Effector CD4-positive, alpha-beta T cell (primary cell): ENCODE results near the gene AKT1.
A peak's percentile ranks its signal among the peaks of the same experiment; 100 is the strongest.
"Not testable (repeated sequence)": the region's sequence is repeated elsewhere in the genome, so short reads cannot be mapped to it uniquely, and the experiment has no call there.

Experiments used
- DNase-seq: peaks from one replicate; pipeline ENCODE4 v3.0.0-alpha.2; 2020

Gene AKT1

DNA sequence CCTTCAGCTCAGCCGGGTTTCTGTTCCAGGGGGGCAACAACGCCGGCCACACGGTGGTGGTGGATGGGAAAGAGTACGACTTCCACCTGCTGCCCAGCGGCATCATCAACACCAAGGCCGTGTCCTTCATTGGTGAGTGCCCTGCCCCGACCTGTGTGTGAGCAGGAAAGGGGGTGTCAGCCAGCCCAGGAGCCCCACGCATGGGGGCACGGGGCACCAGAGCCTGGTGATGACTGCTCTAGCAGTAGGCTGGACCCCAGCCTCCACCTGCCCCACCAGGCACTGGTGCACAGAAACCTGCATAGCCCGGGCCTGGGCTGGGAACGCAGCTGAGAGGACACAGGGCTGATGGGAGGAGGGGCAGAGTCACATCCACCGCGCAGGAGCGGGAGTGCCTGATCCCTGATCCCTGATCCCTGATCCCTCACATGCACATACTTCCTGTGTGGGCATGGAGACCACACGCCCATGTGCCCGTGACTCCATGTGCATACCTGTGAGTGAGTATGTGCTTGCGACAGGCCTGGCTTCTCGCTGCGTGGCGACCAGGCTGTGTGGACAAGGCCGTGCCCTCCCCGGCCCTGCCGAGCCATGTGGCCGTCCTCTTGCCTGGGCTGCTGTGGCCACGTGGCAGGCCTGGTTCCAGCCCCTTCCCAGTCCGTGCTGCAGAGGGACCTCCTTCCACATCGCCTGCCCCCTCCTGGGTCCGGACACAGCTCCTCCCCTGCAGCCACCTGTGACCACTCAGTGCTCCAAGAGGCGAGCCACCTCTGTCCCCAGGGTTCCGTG, 60.4 kb downstream of the AKT1 start:
- no peak for DNase-seq

DNA sequence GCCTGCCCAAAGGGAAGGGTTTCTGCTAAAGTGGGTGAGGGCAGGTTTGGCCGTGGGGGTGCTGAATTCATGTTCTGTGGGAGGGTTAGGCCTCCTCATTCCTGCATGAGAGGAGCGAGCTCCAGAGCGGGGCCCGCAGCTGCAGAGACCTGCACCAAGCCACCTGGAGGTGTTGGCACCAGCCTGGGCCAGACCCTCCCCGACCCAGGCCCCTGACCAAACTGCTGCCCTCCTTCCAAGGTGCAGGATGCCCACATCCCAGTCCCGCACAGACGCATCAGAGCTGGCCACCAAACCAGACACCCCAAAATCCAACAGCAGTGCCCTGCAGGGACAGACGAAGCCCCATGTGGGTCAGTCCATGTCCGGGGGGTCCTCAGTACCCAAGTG, 61.0 kb downstream of the AKT1 start:
- no peak for DNase-seq

GRCh38 chr14:104734051-104734587, 61.4 kb downstream of the AKT1 start:
- DNase-seq = no peak

DNA sequence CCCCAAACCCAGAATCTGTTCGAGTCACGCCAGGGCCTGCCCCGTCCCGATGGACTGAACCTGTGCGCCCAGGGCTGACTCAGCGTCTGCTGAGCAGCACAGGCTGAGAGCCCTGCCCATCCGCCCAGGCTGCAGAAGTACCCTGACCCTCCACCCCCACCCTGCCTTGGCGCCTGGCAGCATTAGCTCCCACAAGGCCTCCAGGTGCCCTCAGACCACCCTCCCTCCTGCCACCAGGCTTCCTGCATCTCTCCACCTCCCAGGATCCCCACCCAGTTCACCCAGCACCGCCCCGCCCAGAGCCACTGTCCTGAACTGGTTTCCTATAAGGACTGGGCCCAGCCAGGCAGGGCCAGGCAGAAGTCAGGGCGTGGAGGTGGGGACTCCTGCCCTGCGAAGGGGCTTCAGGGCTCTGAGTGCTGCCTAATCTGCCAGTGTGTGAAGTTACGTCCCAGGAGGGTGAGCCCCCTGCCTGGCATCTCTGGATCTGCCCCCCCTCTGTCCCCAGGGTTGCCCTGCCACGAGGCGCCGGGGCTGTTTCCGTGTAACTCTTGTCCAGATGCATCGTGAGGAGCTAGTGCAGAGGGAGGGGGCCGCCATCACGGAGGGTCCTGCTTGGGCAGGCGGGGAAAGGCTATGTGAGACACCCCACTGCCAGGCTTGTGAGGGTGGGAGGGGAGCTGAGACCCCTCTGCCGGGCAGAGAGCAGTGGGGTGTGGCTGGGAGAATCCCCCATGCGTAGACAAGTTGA, 62.4 kb downstream of the AKT1 start:
- no peak for DNase-seq

DNA sequence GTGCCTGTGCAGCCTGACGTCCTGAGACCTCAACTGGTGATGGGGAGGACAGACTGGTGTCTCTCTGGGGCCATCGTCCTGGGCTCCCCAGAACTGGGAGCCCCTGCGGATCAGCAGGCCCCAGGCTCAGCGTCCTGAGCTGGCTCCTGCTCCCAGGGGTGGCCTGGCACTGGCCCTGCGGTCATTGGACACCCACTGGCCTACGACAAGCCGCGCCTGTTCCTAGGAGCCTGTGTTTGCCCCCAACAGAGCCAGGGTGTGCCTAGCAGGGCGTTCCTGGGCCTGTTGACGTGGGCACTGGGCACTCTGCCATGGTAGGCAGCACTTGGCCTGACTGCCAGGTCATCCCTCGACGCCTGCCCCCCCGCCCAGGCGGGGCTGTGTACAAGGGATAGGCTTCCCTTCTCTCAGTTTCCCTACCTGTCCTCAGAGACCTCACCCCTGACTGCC, 63.2 kb downstream of the AKT1 start:
- DNase-seq = no peak

DNA sequence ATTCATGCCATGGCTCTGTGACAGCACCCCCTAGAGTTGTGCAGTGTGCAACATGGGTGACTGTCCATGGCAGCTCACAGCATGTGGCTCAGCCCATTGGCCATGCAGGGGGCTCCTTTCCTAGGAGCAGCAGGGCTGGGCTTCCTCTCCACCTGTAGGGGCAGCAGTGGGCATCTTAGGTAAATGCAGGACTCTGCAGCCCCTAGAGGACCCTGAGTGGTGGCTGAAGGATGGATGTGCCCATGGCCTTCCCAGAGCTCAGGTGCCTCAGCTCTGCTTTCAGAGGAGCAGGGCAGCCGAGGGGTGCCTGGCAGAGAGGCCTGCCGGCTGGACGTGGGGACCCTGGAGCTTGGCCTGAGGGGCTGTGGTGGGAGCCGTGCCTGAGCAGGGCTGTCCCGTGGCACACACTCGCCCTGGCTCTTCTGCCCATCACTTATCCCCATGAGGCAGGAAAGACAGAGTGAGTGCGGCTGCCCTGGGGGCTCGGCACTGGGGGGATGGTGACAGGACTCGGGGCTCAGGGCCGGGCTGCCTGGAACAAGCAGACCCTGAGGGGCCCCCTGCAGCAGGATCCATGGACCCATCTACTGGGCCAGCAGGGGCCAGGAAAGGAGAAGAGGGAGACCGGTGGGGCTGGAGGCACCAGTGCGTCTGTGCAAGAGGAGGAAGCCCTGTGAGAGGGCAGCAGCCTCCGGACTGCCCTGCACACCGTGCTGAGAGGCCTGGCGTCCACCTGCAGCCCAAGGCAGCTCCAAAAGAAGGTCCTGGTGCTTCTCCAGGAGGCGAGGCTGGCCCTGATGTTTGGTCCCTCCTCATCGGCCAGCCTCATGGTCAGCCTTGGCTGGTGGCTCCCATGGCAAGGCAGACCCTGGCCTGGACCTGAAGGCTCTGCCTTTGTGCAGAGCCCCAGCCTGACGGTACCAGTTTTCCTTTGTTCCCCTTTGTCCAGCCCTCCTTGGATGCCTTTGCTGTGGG, 63.9 kb downstream of the AKT1 start:
- DNase-seq = no peak

DNA sequence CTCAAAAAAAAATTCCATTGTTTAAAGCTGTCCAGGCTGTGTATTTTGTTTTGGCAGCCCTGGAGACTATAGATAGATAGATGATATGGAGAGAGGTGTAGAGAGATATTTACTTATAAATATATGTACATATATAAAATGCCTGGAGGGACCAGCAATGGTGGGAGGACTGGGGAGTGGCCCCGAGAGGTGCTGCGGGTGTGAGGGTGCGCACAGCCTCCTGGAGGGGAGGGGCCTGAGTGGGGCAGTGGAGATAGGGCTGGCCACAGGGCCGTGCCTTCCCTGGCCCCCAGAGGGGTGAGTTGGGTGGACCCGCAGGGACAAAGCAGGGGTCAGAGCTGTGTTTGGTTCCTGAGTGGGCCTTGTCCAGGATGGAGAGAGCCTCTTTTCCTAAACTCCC, 65.1 kb downstream of the AKT1 start:
- no peak for DNase-seq

DNA sequence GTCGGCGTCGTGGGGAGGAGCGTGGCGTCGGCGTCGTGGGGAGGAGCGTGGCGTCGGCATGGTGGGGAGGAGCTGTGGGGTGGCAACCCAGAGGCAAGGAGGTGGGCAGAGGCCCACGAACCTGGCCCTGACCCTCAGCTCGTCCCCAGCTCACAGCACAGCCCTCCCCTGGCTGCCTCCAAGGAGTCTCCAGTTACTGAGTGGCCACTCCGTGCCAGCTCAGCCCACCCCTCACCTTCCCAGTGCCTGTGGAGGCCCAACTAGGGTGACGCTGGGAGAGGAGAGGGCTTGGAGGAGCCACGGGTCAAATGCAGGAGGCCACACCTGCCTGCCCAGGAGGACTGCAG, 65.7 kb downstream of the AKT1 start:
- no peak for DNase-seq

GRCh38 chr14:104729176-104729834, 66.2 kb downstream of the AKT1 start:
- not testable (repeated sequence) for DNase-seq

- DNase-seq = no peak
These were observed 66.9 kb downstream of the AKT1 start for GRCh38 chr14:104728631-104729030.

GRCh38 chr14:104726600-104727451, 68.7 kb downstream of the AKT1 start:
- DNase-seq = no peak

DNA sequence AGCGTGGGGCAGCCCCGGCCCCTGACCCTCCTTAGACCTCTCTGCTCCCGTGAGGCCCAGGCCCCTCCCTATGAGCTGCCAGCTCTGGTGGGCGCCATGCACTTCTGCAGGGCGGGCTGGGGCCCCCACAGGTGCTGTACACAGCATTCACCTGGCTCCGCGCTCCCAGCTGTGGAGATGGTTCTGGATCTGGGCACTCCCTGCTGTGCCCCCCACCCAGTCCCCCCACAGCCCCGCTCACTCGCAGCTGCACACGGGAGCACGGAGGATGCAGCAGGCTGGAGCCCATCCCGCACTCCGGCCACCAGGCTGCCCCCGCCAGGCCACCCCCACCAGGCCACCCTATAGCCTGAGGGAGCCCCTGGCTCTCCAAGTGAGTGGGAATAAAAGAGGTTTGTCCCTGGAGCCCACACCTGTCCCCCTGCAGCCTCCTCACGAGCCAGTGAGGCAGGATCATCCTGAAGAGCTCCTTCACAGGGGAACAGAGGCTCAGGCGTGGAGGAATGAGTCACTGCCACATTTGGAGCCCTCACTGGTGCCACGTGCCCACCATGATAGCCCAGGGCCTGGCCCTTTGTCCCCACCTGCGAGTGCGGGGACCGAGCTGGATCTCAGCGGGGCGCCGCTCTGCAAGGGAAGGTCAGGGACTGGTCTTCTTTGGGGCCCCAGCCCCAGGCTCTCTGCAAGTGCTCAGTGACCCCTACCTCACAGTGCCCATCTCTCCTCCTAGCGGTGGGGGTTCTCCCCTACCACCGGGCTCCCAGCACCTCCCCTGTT, 69.6 kb downstream of the AKT1 start:
- no peak for DNase-seq

DNA sequence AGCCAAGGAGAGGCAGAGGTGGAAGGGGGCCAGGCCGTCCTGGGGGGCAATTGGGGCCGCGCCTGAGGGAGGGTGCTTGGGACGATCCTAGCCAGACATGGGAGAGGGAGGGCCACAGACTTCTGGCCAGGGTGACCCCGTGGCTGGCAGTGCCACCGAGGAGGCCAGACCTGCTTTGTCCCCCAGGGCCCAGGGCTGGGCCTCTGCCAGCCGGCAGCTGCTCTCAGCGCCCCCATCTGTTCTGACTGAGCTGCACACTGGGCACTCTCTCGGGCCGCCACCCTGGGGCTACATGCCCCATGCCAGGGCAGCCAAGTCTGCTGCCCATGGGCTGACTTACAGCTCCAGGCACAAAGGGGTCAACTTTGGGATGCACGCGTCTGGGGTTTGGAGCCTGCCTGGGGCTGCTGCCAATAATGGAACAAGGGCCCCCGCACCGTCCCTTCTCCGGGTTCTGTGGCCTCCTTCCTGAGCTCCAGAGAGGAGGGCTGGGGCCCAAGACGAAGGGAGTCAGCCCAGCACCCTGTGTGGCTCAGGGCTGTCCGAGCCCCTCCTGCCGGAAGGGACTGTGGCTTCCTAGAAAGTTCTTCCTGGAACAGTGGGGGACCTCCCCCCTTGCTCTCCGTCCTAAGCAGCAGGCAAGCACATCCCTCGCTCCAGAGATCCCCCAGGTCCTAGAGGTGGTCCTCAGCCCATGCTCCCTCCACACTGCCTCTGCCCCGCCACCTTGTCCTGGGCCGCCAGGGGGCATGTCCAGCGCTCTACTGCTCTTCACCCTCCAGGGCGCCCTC, 70.4 kb downstream of the AKT1 start:
- no peak for DNase-seq

GRCh38 chr14:104724407-104724980, 71.1 kb downstream of the AKT1 start:
- no peak for DNase-seq

- peak; percentile 44 for DNase-seq
These were observed 71.7 kb downstream of the AKT1 start, which contains the start of gene ADSS1 for GRCh38 chr14:104723651-104724406. ADSS1 (plus strand) TSS chr14:104724229; CDS start chr14:104724271, 42 bp downstream.

DNA sequence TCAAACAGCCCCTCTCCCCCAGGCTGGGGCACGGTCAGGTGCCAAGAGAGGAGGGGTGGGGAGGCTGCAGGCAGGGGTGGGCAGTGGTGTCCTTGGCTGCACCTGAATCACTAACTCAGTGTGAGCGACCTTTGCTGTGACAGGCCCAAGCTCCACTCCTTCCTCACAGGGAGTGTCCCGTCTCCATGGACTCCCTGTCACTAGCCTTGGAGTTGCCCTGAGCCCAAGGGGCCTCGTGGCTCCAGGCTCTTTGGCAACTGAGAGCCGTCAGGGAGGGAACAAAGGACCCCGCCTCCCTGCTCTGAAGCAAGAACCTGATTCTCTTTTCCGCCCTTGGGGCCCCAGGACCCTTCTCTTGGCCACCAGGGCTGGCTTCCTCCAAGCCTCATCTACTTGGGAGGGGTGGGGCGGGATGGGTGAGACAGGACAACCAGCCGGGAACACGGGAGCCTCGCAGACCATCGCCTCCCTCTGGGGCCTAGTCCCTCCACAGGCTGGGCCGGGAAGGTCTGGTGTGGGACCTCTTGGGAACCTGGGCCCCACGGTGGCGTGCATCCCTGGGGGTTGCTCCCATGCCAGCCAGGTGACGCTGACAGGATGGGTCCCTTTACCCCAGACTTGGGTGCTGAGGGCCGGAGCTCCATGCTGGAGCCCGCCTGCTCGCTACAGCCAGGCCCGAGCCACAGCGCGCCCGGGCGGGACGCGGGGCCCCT, 72.5 kb downstream of the AKT1 start:
- no peak for DNase-seq
